ENCODE results near the gene WNT3. TPM values are rescaled to one million over a fixed set of nuclear protein-coding genes. Genes with fewer than 3 reads are reported as not detected.

WNT3 gene
- total and polyA plus RNA-seq, 4 donors: 4.0 to 17.1 (median 10.7) TPM

DNA sequence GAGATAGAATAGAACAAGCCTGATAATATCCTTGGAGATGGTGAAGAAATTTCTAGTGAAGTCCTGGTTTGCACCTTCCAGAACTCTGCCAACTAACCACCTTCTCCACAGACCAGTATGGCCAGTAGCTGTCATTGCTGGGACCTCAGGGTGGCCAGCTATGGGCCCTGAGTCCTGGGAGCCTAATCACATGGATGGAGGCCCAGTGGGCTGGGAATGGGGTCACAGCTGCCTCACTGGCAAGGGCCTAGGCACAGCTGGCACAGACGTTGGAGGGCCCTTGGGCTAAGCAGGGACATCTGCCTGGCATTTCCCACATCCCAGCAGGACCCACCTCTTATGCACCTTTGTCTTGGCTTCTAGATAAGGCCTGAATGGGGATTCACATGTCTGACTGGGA lies 7.6 kb upstream of the WNT3 start:
- peaks cover 22% of the 10 kb centered on the region for H3K36me3 ChIP-seq (ENCODE audit: control insufficient read depth, insufficient read depth, low read length)
- no CpG with 5 or more reads among the region's 1 CpG for WGBS (ENCODE audit: insufficient coverage)

DNA sequence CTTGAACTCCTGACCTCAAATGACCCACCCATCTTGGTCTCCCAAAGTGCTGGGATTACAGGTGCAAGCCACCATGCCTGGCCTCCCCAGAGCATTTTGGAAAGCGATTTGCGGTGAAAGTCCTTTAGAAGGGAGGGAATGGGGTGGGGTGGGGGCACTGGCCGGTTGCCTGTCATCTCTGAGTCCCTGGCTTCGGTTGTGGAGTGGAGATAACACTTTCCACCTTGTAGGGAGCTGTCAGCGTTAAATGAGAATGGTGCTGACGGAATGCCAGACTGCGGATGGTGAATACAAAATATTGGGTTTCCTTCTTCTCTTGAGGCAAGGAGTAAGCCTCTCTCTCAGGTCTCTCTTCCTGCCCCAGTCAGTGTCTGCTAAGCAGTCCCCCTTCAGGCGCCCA lies 5.2 kb upstream of the WNT3 start:
- Histone ChIP-seq H3K36me3 (ENCODE audit: control insufficient read depth, insufficient read depth, low read length) (peaks cover 22% of the 10 kb centered on the region), H3K4me1 (ENCODE audit: control insufficient read depth, insufficient read depth, low read length) (peaks cover 33% of the 10 kb centered on the region), H3K4me3 (ENCODE audit: low read depth, low read length) (no peak overlapping the region), H3K9me3 (ENCODE audit: control insufficient read depth, insufficient read depth, low read length) (no peaks in the 10 kb centered on the region), H3K27ac (ENCODE audit: low read depth, low read length) (no peak overlapping the region), H3K27me3 (ENCODE audit: control insufficient read depth, insufficient read depth, low read length) (peaks cover 40% of the 10 kb centered on the region)
- DNase-seq (ENCODE audit: low read depth in 4 of 6, low spot score in 6 of 6): no peak
- WGBS (ENCODE audit: insufficient coverage): 78% methylated on average over 7 of the region's 8 CpGs

More for the DNA sequence above, 7.6 kb upstream of the WNT3 start:
- Histone ChIP-seq H3K27me3 (ENCODE audit: control insufficient read depth, insufficient read depth, low read length) (peaks cover 16% of the 10 kb centered on the region), H3K27ac (ENCODE audit: low read depth, low read length) (no peak overlapping the region), H3K4me3 (ENCODE audit: low read depth, low read length) (no peak overlapping the region), H3K9me3 (ENCODE audit: control insufficient read depth, insufficient read depth, low read length) (no peaks in the 10 kb centered on the region), H3K4me1 (ENCODE audit: control insufficient read depth, insufficient read depth, low read length) (peaks cover 11% of the 10 kb centered on the region)
- no peak for DNase-seq (ENCODE audit: low read depth in 4 of 6, low spot score in 6 of 6)

DNA sequence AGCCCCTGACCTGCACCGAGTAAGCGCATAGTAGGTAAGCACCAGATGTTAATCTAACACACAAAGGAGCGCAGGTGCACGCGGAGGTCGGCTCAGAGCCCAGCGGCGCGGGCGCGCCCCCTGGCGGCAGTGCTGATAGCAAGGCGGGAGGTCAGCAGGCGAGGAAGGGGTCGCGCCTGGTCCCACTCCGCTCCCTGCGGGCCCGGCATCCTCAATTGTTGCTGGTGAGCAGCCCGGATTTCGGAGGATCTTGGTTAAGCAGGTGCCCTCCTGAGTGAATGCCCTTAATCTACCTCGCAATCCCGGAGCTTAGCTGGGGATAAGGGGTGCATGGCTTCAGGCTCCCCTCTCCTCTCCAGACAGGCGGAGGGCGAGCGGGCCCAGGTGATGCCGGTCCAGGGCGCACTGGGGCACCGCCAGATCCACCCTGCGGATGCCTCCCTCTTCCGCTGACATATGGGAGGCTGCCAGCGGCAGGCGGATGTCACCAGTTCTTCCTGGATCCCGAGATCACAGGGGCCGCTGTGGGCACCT lies 4.0 kb upstream of the WNT3 start:
- WGBS (ENCODE audit: insufficient coverage): 55% methylated on average over 26 of the region's 35 CpGs
- no peak for DNase-seq (ENCODE audit: low read depth in 4 of 6, low spot score in 6 of 6)
- no peaks in the 10 kb centered on the region for H3K9me3 ChIP-seq (ENCODE audit: control insufficient read depth, insufficient read depth, low read length)

DNA sequence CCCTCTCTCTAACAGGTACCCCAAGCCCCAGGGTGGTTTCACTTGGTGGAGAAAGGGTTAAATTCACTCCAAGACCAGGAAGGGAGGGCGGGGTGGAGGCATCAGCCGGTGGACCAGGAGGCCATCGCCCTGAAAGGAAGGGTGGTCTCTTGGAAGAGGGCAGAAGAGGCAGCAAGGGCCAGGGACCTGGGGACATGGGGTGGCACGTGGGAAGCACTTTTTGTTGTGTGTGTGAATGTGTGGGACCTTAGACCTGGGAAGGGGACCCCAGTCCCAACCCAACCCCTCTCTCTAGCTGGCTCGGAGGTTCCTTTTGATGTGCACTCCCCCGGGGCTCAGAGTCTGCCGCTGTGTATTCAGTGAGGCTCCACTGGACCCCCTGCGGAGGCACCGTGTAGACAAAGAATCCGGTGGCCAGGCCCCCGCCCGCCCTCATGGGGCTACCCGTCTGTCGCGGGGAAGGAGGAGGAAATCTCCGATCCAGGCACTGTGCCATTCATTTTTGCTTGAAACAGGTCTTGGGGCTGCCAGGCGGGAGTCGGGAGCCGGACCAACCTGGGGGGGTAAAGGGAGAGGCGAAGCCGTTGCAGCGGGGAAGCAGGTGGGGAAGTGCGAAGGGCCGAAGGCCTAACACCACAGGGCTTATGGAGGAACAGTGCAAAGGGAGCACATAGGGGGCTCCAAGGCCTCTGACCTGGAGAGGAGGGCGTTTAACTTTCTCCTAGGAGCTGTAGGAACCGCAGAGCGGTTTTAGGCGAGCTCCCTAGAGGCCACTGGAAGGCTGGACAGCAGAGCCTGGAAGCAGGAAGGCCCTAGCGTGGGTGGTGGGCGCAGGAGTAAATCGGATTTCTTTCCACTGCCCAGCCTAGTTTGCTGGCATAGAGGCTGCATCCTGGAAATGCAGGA lies 3.2 kb upstream of the WNT3 start:
- H3K4me3 ChIP-seq (ENCODE audit: low read depth, low read length): no peak overlapping the region
- peaks cover 58% of the 10 kb centered on the region for H3K27me3 ChIP-seq (ENCODE audit: control insufficient read depth, insufficient read depth, low read length)
- H3K9me3 ChIP-seq (ENCODE audit: control insufficient read depth, insufficient read depth, low read length): no peaks in the 10 kb centered on the region
- peaks cover 19% of the 10 kb centered on the region for H3K36me3 ChIP-seq (ENCODE audit: control insufficient read depth, insufficient read depth, low read length)
- H3K27ac ChIP-seq (ENCODE audit: low read depth, low read length): no peak overlapping the region
- DNase-seq (ENCODE audit: low read depth in 4 of 6, low spot score in 6 of 6): no peak
- 32% methylated on average over 30 of the region's 31 CpGs for WGBS (ENCODE audit: insufficient coverage)
- peaks cover 45% of the 10 kb centered on the region for H3K4me1 ChIP-seq (ENCODE audit: control insufficient read depth, insufficient read depth, low read length)

More for the DNA sequence above, 4.0 kb upstream of the WNT3 start:
- Histone ChIP-seq H3K4me3 (ENCODE audit: low read depth, low read length) (no peak overlapping the region), H3K4me1 (ENCODE audit: control insufficient read depth, insufficient read depth, low read length) (peaks cover 38% of the 10 kb centered on the region), H3K27ac (ENCODE audit: low read depth, low read length) (no peak overlapping the region), H3K36me3 (ENCODE audit: control insufficient read depth, insufficient read depth, low read length) (peaks cover 22% of the 10 kb centered on the region), H3K27me3 (ENCODE audit: control insufficient read depth, insufficient read depth, low read length) (peaks cover 51% of the 10 kb centered on the region)

DNA sequence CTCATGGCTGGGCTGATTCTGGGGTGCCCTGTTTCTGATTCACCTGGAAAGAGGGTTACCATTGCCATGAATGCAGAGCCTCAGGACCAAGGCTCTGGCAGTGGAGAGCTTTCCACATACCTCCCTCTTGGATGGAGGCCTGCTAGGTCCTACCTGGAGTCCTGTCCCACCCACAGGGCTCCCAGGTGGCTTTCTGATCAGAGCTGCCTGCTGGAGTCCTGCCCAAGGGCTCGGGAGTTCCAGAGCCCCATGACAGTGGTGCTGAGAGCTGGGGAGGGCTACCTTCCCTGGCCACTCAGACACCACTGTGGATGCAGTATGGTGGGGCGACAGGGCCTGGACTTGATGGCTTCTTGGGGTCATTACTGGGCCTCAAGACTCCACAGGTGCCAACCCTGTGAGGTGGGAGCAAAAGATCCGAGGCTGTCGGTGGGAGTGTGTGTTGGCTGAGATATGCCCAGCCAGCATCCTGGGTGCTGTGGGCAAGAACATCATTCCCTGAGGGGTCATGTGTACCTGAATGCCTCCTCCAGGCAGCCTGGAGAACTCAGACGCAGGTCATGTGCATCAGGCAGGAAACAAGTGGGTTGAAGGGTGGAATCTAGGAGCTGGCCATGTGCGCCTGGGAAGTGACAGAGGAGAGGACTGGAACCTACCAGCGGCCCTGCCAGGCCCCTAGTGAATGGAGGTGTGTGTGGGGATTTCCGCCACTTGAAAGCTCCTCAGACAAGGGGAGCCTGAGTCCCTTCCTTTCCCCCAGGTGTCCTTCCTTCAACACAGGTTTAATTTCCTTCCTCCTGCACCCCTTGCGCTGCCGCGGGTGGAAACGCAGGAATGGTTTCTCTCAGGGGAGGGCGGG lies 2.3 kb upstream of the WNT3 start:
- no peak overlapping the region for H3K4me3 ChIP-seq (ENCODE audit: low read depth, low read length)
- no peak overlapping the region for H3K27ac ChIP-seq (ENCODE audit: low read depth, low read length)
- no peak for DNase-seq (ENCODE audit: low read depth in 4 of 6, low spot score in 6 of 6)
- H3K9me3 ChIP-seq (ENCODE audit: control insufficient read depth, insufficient read depth, low read length): no peaks in the 10 kb centered on the region
- peaks cover 49% of the 10 kb centered on the region for H3K4me1 ChIP-seq (ENCODE audit: control insufficient read depth, insufficient read depth, low read length)
- H3K36me3 ChIP-seq (ENCODE audit: control insufficient read depth, insufficient read depth, low read length): peaks cover 16% of the 10 kb centered on the region
- H3K27me3 ChIP-seq (ENCODE audit: control insufficient read depth, insufficient read depth, low read length): peaks cover 62% of the 10 kb centered on the region
- 69% methylated on average over 7 of the region's 13 CpGs for WGBS (ENCODE audit: insufficient coverage)

DNA sequence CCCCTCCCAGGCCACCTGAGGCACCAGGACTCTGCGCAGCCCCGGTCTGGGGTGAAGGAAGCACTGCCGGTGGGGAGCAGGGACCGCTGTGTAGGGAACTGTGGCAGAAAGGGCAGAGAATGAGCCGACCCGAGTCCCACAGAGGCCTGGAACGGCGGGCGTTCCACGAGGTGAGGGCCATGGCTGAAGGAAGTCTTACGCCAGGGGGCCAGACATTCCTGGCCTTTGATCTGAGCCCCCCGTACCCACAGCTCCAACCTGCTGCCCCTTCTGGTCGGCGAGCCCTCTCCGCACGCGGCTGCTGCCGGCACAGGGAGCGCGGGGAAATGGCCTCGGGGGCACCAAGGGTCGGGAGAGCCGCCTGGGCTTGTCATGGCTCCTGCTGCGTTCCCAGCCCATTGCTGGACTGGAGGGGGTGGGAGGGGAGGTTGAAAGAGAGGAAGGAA lies 1.4 kb upstream of the WNT3 start:
- Histone ChIP-seq H3K4me3 (ENCODE audit: low read depth, low read length) (no peak overlapping the region), H3K9me3 (ENCODE audit: control insufficient read depth, insufficient read depth, low read length) (no peaks in the 10 kb centered on the region), H3K36me3 (ENCODE audit: control insufficient read depth, insufficient read depth, low read length) (peaks cover 12% of the 10 kb centered on the region), H3K4me1 (ENCODE audit: control insufficient read depth, insufficient read depth, low read length) (peaks cover 51% of the 10 kb centered on the region), H3K27me3 (ENCODE audit: control insufficient read depth, insufficient read depth, low read length) (peaks cover 62% of the 10 kb centered on the region), H3K27ac (ENCODE audit: low read depth, low read length) (no peak overlapping the region)
- 15% methylated on average over 22 of the region's 24 CpGs for WGBS (ENCODE audit: insufficient coverage)
- DNase-seq (ENCODE audit: low read depth in 4 of 6, low spot score in 6 of 6): no peak

DNA sequence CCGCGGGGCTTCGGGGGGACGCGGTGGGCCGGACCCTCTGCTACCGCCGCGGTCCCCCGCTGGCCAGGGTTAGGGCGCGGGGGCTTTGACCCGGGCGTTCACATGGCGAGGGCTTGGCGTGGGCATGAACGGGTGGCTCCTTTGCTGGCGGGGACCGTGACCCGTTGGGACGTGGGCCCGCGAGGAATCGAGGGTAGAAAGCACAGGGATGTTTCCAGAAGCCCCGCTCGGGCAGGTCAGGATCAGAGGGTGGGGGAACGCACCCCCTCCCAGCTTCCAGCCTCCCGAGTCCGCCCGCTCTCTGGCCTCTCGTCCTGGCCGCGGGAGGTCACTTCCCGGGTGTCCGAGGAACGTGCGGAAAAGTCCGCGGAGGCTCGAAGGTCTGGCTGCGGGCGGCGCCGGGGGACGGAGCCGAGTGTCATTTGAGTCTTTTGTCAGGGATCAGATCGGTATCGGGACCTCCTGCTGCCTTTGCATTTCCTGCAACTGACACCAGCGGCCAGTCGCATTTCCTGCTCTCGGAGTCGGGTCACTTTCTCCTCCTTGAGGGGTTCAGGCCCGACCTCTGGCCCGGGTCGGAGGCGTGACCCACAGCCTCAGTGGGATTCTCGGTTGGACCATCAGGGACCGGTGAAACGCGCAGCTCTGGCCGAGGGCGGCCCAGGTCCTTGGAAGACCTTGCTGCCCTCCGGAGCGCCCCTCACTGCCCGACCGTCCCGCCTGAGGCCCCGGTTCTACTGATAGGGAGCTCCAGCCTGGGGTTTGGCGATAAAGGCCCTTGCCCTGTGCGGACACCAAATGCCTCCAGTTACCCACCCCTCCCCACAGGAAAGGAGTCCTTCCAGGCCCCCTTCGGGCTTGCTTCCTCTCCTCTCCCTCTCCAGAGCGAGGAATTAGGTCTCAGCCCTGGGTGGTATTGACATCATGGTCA lies 702 bp upstream of the WNT3 start:
- peak overlapping the region; percentile 10 for H3K27ac ChIP-seq (ENCODE audit: low read depth, low read length)
- H3K9me3 ChIP-seq (ENCODE audit: control insufficient read depth, insufficient read depth, low read length): no peaks in the 10 kb centered on the region
- H3K4me1 ChIP-seq (ENCODE audit: control insufficient read depth, insufficient read depth, low read length): peaks cover 51% of the 10 kb centered on the region
- peak in 1 of 6 donors; percentile 38 for DNase-seq (ENCODE audit: low read depth in 4 of 6, low spot score in 6 of 6)
- peak overlapping the region; percentile 36 for H3K4me3 ChIP-seq (ENCODE audit: low read depth, low read length)
- WGBS (ENCODE audit: insufficient coverage): 5% methylated on average over 68 of the region's 72 CpGs
- H3K36me3 ChIP-seq (ENCODE audit: control insufficient read depth, insufficient read depth, low read length): peaks cover 11% of the 10 kb centered on the region
- peaks cover 62% of the 10 kb centered on the region for H3K27me3 ChIP-seq (ENCODE audit: control insufficient read depth, insufficient read depth, low read length)

DNA sequence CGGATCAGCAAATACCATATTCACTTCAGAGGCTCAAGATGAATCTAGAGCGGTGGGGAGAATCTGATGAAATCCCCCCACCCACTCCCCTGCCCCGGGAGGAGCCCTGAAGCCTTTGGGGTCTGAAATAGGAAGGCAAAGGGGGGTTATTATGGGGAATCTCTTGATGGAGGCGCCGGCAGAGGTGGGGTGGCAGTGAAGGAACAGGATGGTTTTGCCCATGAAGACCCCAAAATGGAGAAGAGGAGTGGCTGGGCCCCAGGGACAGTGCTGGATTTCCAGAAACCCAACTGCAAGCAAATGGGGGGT lies 637 bp downstream of the WNT3 start:
- no peaks in the 10 kb centered on the region for H3K9me3 ChIP-seq (ENCODE audit: control insufficient read depth, insufficient read depth, low read length)
- H3K36me3 ChIP-seq (ENCODE audit: control insufficient read depth, insufficient read depth, low read length): peaks cover 11% of the 10 kb centered on the region
- peak in 1 of 6 donors; percentile 24 for DNase-seq (ENCODE audit: low read depth in 4 of 6, low spot score in 6 of 6)
- H3K27ac ChIP-seq (ENCODE audit: low read depth, low read length): no peak overlapping the region
- H3K4me1 ChIP-seq (ENCODE audit: control insufficient read depth, insufficient read depth, low read length): peaks cover 52% of the 10 kb centered on the region
- H3K4me3 ChIP-seq (ENCODE audit: low read depth, low read length): peak overlapping the region; percentile 36
- 33% methylated on average over 2 of the region's 5 CpGs for WGBS (ENCODE audit: insufficient coverage)
- H3K27me3 ChIP-seq (ENCODE audit: control insufficient read depth, insufficient read depth, low read length): peaks cover 62% of the 10 kb centered on the region
